ENCODE results near the gene ADCK1. TPM values are rescaled to one million over a fixed set of nuclear protein-coding genes. Genes with fewer than 3 reads are reported as not detected.

Gene ADCK1
- total and polyA plus RNA-seq, 2 experiments from 2014 or later = 6.7 to 11.2 TPM

DNA sequence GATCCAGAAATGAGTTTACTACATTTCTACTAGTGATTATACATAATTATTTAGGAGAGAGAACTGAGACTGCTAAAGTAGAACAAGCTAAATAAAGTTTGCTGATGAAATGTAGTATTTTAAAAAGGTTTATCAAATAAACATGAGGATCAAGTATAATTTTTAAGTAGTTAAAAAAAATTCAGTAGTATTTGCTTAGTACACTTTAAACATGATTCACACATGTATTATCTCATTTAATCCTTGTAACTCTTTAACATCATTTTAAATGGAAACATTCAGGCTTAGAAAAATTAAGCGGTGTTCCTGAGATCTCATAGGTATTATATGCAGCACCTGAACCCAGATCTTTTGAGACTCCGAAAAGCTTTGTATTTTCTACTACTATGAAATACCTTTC lies 47.6 kb upstream of the ADCK1 start:
- Mint-ChIP-seq H3K4me3 (no peak overlapping the region), H3K9me3 (peaks cover 4% of the 10 kb centered on the region; the same call in 1 of the 3 replicates), H3K4me1 (no peaks in the 10 kb centered on the region), H3K27me3 (ENCODE audit: insufficient read depth, low read depth, poor library complexity) (no peaks in the 10 kb centered on the region), H3K36me3 (ENCODE audit: low read depth) (peaks cover 73% of the 10 kb centered on the region), H3K27ac (no peak overlapping the region)
- Histone ChIP-seq H3K9me2 (ENCODE audit: insufficient read depth) (no peaks in the 10 kb centered on the region), H3K36me3 (ENCODE audit: insufficient read depth) (peaks cover 56% of the 10 kb centered on the region), H3K79me2 (replicated peaks; ENCODE audit: insufficient read depth) (peaks cover 38% of the 10 kb centered on the region), H4K20me1 (replicated peaks; ENCODE audit: insufficient read depth) (peaks cover 30% of the 10 kb centered on the region; the same call in 1 of the 2 replicates), H3K27ac (ENCODE audit: low read depth) (no peak overlapping the region), H3K4me3 (no peak overlapping the region), H3F3A (replicated peaks; ENCODE audit: low read depth) (no peaks in the 10 kb centered on the region), H2AFZ (no peak overlapping the region), H3K27me3 (ENCODE audit: insufficient read depth) (no peaks in the 10 kb centered on the region), H3K4me1 (ENCODE audit: insufficient read depth) (no peaks in the 10 kb centered on the region), H3K4me2 (no peak overlapping the region)
- ATAC-seq = no peak
- TF ChIP-seq, protein P1, sequence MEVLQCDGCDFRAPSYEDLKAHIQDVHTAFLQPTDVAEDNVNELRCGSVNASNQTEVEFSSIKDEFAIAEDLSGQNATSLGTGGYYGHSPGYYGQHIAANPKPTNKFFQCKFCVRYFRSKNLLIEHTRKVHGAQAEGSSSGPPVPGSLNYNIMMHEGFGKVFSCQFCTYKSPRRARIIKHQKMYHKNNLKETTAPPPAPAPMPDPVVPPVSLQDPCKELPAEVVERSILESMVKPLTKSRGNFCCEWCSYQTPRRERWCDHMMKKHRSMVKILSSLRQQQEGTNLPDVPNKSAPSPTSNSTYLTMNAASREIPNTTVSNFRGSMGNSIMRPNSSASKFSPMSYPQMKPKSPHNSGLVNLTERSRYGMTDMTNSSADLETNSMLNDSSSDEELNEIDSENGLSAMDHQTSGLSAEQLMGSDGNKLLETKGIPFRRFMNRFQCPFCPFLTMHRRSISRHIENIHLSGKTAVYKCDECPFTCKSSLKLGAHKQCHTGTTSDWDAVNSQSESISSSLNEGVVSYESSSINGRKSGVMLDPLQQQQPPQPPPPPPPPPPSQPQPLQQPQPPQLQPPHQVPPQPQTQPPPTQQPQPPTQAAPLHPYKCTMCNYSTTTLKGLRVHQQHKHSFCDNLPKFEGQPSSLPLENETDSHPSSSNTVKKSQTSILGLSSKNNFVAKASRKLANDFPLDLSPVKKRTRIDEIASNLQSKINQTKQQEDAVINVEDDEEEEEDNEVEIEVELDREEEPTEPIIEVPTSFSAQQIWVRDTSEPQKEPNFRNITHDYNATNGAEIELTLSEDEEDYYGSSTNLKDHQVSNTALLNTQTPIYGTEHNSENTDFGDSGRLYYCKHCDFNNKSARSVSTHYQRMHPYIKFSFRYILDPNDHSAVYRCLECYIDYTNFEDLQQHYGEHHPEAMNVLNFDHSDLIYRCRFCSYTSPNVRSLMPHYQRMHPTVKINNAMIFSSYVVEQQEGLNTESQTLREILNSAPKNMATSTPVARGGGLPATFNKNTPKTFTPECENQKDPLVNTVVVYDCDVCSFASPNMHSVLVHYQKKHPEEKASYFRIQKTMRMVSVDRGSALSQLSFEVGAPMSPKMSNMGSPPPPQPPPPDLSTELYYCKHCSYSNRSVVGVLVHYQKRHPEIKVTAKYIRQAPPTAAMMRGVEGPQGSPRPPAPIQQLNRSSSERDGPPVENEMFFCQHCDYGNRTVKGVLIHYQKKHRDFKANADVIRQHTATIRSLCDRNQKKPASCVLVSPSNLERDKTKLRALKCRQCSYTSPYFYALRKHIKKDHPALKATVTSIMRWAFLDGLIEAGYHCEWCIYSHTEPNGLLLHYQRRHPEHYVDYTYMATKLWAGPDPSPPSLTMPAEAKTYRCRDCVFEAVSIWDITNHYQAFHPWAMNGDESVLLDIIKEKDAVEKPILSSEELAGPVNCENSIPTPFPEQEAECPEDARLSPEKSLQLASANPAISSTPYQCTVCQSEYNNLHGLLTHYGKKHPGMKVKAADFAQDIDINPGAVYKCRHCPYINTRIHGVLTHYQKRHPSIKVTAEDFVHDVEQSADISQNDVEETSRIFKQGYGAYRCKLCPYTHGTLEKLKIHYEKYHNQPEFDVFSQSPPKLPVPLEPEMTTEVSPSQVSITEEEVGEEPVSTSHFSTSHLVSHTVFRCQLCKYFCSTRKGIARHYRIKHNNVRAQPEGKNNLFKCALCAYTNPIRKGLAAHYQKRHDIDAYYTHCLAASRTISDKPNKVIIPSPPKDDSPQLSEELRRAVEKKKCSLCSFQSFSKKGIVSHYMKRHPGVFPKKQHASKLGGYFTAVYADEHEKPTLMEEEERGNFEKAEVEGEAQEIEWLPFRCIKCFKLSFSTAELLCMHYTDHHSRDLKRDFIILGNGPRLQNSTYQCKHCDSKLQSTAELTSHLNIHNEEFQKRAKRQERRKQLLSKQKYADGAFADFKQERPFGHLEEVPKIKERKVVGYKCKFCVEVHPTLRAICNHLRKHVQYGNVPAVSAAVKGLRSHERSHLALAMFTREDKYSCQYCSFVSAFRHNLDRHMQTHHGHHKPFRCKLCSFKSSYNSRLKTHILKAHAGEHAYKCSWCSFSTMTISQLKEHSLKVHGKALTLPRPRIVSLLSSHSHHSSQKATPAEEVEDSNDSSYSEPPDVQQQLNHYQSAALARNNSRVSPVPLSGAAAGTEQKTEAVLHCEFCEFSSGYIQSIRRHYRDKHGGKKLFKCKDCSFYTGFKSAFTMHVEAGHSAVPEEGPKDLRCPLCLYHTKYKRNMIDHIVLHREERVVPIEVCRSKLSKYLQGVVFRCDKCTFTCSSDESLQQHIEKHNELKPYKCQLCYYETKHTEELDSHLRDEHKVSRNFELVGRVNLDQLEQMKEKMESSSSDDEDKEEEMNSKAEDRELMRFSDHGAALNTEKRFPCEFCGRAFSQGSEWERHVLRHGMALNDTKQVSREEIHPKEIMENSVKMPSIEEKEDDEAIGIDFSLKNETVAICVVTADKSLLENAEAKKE (CRISPR knock-in tag; IDR thresholded peaks at IDR 0.05) = no peak
- no peak for TF ChIP-seq JUNB (IDR thresholded peaks at IDR 0.05; ENCODE audit: unreplicated experiment)
- TF ChIP-seq, protein P2, sequence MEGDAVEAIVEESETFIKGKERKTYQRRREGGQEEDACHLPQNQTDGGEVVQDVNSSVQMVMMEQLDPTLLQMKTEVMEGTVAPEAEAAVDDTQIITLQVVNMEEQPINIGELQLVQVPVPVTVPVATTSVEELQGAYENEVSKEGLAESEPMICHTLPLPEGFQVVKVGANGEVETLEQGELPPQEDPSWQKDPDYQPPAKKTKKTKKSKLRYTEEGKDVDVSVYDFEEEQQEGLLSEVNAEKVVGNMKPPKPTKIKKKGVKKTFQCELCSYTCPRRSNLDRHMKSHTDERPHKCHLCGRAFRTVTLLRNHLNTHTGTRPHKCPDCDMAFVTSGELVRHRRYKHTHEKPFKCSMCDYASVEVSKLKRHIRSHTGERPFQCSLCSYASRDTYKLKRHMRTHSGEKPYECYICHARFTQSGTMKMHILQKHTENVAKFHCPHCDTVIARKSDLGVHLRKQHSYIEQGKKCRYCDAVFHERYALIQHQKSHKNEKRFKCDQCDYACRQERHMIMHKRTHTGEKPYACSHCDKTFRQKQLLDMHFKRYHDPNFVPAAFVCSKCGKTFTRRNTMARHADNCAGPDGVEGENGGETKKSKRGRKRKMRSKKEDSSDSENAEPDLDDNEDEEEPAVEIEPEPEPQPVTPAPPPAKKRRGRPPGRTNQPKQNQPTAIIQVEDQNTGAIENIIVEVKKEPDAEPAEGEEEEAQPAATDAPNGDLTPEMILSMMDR (conservative IDR thresholded peaks at IDR 0.05; ENCODE audit: low read depth in 2 of 2) = no peak
- no peak for TF ChIP-seq ZNF114 (CRISPR knock-in tag; IDR thresholded peaks at IDR 0.05)
- TF ChIP-seq CREB1 (CRISPR knock-in tag; IDR thresholded peaks at IDR 0.05; ENCODE audit: low read depth) = no peak
- TF ChIP-seq, protein P3, sequence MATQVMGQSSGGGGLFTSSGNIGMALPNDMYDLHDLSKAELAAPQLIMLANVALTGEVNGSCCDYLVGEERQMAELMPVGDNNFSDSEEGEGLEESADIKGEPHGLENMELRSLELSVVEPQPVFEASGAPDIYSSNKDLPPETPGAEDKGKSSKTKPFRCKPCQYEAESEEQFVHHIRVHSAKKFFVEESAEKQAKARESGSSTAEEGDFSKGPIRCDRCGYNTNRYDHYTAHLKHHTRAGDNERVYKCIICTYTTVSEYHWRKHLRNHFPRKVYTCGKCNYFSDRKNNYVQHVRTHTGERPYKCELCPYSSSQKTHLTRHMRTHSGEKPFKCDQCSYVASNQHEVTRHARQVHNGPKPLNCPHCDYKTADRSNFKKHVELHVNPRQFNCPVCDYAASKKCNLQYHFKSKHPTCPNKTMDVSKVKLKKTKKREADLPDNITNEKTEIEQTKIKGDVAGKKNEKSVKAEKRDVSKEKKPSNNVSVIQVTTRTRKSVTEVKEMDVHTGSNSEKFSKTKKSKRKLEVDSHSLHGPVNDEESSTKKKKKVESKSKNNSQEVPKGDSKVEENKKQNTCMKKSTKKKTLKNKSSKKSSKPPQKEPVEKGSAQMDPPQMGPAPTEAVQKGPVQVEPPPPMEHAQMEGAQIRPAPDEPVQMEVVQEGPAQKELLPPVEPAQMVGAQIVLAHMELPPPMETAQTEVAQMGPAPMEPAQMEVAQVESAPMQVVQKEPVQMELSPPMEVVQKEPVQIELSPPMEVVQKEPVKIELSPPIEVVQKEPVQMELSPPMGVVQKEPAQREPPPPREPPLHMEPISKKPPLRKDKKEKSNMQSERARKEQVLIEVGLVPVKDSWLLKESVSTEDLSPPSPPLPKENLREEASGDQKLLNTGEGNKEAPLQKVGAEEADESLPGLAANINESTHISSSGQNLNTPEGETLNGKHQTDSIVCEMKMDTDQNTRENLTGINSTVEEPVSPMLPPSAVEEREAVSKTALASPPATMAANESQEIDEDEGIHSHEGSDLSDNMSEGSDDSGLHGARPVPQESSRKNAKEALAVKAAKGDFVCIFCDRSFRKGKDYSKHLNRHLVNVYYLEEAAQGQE (IDR thresholded peaks at IDR 0.05; ENCODE audit: unreplicated experiment) = no peak
- no peak for TF ChIP-seq EZH2phosphoT487 (IDR thresholded peaks at IDR 0.05; ENCODE audit: unreplicated experiment)
- TF ChIP-seq EZH2 (IDR thresholded peaks at IDR 0.05; ENCODE audit: low read depth, unreplicated experiment) = no peak
- no peak for DNase-seq (ENCODE audit: low spot score)
